PC-9 (cell line): ENCODE results near the gene PPM1H.

Experiments used
- EZH2 ChIP-seq: fragments of 200-600 bp; sonication (generic); IDR thresholded peaks from 2 replicates; pipeline ENCODE4 v1.8.0; 2017; ENCODE audit warnings: antibody characterized with exemption, low read depth
- TF ChIP-seq, protein P1 (sequence below): fragments of 200-600 bp; sonication (generic); conservative IDR thresholded peaks from 2 replicates; pipeline ENCODE4 v1.6.1; 2017; ENCODE audit warnings: mixed run types, antibody characterized with exemption, mild to moderate bottlenecking, moderate library complexity

- TF ChIP-seq, protein P1, sequence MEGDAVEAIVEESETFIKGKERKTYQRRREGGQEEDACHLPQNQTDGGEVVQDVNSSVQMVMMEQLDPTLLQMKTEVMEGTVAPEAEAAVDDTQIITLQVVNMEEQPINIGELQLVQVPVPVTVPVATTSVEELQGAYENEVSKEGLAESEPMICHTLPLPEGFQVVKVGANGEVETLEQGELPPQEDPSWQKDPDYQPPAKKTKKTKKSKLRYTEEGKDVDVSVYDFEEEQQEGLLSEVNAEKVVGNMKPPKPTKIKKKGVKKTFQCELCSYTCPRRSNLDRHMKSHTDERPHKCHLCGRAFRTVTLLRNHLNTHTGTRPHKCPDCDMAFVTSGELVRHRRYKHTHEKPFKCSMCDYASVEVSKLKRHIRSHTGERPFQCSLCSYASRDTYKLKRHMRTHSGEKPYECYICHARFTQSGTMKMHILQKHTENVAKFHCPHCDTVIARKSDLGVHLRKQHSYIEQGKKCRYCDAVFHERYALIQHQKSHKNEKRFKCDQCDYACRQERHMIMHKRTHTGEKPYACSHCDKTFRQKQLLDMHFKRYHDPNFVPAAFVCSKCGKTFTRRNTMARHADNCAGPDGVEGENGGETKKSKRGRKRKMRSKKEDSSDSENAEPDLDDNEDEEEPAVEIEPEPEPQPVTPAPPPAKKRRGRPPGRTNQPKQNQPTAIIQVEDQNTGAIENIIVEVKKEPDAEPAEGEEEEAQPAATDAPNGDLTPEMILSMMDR, result no peak
- TF ChIP-seq EZH2, result no peak
Observed at GRCh38 chr12:62827855-62828254, 107.1 kb downstream of the PPM1H start.
